GM19025 (cell line): ENCODE results near the gene PIGP.
"Not testable (repeated sequence)": the region's sequence is repeated elsewhere in the genome, so short reads cannot be mapped to it uniquely, and the experiment has no call there.

Source experiments
- ATAC-seq: cut with Tn5 transposase; IDR thresholded peaks from one replicate; pipeline ENCODE4 v1.9.1; 2021; ENCODE audit warnings: mild to moderate bottlenecking, low read depth, moderate library complexity; ENCODE audit not compliant: unreplicated experiment

The PIGP gene

DNA sequence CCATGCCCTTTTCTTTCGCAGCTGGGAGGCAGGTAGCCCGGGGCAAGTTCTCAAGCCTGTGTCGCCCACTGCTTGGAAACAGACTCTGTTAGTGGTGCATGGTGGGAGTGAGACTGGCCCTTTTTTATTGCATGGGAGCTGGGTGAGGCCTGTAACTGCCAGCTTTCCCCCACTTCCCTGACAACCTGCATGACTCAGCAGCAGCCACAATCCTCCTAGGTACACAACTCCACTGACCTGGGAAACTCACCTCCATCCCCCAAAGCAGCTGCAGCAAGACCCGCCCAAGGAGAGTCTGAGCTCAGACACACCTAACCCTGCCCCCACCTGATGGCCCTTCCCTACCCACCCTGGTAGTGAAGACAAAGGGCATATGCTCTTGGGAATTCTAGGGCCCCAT, 25.8 kb downstream of the PIGP start:
- ATAC-seq, result no peak

DNA sequence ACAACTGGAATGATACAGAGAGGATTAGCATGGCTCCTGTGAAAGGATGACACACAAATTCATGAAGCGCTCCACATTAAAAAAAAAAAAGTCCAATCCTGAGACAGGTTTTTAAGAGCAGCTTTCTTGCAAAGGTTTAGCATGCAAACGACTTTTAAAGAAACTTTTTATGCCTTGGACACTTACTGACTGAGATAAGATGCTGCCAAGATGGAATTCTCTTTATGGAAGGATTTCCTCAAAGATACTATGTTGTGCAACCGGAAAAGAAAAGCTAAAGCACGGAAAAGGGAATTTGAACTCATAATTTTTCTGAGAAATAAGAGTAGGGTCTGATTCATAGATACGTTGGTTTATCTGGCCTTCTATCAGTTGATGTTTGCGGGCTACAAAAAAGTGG, 27.3 kb downstream of the PIGP start:
- no peak for ATAC-seq

DNA sequence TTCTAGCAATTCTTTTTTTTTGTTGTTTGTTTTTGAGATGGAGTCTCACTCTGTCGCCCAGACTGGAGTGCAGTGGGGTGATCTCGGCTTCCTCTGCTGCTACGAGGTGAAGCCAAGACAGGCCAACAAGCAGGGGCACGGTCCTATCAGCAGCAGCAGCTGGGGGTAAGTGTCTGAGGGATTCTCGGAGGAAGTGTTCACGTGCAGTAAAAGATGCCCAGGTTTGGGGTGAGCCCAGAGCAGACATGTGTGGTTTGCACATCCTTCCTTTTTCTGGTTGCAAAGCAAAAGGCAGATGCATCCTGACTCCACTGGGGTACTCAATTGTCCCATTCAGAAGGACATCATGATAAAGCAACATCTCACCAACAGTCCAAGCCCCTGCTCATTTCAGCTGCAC, 27.7 kb downstream of the PIGP start:
- no peak for ATAC-seq

DNA sequence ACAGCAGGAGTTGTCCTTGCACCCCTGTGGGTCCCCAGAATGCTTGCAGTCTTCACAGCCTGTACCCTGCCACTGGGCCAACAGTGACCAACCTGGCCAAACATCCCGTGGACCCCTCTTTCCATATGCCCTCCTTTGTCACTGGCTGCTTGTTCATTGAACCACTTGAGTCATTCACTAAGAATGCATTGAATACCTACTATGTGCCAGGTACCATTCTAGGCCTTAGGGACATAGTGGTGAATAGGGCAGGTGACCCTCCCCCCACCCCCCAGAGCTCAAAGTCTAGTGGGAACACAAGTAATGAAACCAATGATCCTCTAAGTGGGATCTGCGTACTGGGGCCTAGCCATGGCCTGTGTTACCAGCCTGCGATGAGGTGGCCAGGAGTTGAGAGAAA, 28.2 kb downstream of the PIGP start:
- no peak for ATAC-seq

DNA sequence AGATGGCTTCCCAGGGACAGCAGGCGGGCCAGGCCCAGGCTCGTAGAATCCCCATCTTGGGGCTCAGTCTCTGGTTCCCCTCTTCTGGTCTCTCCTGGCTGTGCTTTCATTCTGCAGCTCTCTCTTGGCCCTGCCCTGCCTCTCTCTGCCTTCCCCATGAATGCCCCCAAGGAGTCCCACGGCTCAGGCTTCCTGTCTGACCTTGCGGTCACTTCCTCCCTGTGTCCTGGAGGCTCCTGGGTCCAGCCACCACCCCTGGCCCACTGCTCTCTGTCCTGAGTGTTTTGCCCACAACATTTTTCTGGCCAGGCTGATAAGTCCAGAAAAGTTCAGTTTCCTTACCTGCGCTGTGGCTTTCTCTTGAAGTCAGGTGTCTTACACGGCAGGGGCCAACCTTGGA, 29.1 kb downstream of the PIGP start:
- no peak for ATAC-seq

DNA sequence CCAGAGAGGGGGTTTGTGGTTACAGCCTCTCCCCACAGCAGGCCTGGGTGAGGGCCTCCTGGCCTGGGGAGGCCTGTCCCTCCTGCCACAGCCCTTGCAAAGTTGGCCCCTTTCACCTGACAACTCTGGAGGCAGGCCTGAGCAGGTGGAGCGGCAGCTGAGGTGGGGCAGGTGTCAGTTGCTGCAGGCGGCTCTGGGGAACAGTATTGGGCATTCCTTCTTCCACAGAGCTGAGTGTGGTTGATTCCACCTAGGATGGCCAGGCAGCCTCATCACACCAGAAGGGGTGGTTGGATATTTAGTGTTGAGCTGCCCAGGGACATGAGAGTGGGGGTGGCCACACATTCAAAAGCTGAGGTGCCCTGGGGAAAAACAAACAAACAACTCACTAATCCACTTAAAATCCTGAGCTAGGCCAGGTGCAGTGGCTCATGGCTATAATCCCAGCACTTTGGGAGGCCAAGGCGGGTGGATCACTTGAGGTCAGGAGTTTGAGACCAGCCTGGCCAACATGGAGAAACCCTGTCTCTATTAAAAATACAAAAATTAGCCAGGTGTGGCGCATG, 31.1 kb downstream of the PIGP start:
- ATAC-seq, result no peak

DNA sequence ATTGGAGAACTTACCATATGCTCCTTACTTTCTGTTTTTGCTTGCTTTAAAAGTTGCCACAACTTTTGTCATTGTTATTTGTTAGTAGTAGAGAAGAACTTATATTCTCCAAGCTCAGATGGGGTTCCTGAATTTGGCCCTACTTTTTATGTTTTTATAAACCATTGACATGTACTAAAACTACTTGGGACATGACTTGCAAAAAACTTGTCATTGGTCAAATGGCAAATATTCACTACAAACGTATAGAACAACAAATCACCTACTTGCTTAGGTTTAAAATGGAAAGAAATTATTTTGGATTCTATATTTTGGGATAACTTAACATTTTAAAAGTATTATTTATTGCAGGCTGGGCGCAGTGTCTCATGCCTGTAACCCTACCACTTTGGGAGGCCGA, 32.7 kb downstream of the PIGP start:
- ATAC-seq, result no peak

DNA sequence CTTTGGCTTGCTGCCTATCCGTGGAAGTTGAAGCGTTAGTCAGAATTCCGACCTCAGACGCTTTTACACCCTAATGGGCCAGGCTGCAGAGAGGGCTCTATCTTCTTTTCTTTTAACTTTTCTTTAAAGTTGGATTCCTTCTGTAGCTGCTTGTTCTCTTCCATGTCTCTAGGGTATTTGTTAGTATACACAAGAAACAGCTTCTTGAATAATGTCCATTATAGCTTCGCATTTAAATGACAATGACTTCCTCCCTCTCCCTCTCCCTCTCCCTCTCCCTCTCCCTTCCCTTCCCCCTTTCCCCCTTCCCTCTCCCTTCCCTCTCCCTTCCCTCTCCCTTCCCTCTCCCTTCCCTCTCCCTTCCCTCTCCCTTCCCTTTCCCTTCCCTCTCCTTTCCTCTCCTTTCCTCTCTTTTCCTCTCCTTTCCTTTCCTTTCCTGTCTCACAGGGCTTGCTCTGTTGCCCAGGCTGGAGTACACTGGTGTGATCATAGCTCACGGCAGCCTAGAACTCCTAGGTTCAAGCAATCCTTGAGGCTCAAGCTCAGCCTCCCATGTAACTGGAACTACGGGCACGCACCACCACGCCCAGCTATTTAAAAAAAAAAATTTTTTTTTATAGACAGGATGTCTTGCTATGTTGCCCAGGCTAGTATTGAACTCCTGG, 33.3 kb downstream of the PIGP start:
- no peak for ATAC-seq

DNA sequence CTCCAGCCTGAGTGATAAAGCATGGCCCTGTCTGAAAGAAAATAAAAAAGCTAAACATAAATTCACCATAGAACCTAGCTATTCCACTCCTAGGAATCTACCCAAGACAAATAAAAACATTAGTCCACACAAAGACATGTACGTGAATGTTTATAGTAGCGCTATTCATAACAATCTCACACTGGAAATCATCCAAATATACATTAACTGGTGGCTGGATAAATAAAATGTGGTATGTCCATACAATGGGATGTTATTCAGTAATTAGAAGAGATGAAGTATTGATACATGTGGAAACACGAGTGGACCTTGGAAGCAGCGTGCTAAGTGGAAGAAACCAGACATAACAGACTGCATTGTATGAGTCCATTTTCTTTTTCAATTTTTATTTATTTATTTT, 36.7 kb downstream of the PIGP start:
- no peak for ATAC-seq

DNA sequence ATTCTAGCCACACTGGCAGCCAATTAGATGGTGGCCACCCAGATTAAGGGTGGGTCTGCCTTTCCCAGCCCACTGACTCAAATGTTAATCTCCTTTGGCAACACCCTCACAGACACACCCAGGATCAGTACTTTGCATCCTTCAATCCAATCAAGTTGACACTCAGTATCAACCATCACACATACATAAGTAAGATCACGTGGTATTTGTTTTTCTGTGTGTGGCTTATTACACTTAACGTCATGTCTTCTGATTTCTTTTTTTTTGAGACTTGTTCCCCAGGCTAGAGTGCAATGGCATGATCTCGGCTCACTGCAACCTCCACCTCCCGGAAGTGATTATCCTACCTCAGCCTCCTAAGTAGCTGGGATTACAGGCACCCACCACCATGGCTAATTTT, 38.5 kb downstream of the PIGP start:
- ATAC-seq, result not testable (repeated sequence)

DNA sequence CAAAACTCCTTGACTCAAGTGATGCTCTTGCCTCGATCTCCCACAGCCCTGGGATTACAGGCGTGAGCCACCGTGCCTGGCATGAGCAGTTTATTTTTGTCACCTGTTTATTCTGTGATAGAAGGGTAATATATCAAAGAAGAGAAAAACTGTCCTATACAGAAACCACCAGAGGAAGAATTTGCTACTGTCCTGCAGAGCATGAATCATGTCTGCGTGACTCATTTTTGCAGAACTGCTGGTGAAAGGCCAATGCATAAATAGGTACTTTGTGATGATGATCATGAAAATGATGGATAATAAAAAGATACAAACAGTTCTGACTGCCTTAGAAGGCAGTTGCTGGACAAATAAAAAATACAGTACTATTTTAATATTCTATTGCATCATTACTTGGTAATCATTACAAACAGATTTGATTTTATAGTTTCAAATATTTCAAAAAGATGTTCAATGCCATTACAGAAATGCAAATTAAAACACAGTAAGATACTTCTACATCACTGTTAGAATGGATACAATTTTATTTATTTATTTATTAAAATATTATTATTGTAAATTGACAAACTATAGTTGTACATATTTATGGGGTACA, 39.9 kb downstream of the PIGP start:
- no peak for ATAC-seq

DNA sequence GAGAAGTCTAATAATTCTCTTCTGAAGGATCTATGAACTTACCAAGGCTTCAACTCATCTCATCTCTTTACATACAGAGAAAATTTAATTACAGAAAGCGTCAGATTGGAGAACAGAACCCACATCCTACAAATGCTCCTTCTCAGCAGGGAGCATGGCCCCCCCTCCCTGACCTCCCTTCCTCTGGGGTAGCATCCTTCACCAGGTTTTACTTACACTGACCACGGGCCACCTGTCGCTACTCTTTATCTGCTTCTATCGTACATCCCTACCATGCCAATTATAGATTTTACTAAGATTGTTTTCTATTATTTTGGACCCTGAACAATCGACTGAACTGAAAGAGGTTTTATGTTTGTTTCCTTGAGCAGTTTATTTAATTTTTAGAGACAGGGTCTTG, 40.6 kb downstream of the PIGP start:
- no peak for ATAC-seq

DNA sequence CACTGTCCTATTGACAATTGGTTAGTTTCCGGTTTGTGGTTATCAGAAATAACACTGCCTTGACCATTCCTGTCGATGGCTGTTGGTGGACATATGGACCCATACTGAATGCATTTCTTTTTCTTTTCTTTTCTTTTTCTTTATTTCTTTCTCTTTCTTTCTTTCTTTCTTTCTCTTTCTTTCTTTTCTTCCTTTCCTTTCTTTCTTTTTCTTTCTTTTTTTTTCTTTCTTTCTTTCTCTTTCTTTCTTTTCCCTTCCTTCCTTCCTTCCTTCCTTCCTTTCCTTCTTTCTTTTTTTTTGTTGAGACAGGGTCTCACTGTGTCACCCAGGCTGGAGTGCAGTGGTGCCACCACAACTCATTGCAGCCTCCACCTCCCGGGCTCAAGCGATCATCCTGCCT, 42.0 kb downstream of the PIGP start:
- ATAC-seq, result no peak

DNA sequence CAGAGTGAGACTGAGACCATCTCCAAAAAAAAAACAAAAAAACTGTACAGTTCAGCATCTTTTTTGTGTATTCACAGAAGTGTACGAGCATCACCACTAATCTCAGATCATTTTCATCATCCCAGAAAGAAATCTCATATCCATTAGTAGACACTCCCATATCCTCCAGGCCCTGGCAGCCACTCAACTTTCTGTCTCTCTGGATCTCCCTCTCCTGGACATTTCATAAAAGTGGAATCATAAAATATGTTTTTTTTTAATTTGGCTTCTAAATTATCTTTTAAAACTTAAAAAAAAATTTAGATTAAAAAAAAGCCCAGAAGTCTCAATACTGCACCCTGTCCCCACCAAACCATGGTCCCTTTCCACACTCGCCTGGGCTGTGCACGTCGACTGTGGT, 44.3 kb downstream of the PIGP start:
- ATAC-seq, result no peak

DNA sequence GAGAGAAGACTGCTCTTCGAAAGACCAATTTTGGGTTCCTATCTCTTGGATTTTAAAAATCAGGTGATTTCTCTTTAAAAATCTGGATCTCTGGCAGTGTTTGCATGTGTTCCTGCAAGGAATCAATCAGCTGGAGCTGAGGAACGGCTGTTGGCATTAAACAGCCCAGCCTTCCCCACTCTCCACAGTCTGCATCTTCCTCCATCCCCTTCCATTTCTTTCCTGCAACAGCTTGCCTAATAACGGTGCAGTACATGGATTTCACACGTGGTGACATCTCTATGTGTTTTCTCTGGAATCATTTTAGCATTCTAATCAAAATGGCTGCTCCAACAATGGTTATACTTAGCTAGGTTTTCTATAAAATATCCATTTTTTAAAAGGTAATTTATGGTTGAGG, 46.4 kb downstream of the PIGP start:
- no peak for ATAC-seq

DNA sequence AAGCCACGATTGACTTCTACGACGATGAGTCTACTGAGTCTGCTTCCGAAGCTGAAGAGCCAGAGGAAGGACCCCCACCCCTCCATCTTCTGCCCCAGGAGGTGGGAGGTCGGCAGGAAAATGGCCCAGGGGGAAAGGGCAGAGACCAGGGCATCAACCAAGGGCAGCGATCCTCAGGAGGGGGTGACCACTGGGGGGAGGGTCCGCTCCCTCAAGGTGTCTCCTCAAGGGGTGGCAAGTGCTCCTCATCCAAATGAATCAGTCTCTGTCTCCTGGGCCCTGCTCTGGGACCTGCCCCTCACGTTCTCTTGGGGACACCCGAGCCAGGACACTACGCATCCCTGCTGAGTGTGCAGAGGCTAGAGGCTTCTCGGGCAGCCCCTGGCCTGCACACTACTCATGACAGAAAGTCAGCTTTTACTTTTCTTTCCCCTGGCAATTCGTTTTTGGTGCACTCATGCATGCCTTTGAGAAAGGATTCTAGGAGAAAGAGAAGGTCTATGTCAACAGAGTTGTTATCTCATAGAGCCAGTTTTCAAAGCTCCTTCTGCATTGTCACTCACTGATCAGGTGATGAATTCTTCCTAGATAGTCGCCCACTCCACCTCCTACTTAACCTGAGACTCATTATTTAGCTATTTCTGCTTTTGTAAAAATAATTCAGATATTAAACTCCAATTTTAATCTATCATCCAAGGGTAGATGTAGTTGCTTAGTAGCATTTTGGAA, 54.8 kb downstream of the PIGP start:
- ATAC-seq, result no peak
